MCF 10A (cell line): ENCODE measurements around the gene MYO9B. TPM values are rescaled to one million over a fixed set of nuclear protein-coding genes. Genes with fewer than 3 reads are reported as not detected.

Experiments
- BruUV-seq: library from RNA; stranded (reverse); fragments of 400-500 nt; replicated peaks from 2 replicates; lab custom pipeline; 2021; lab: Mats Ljungman, UMichigan
- CTCF ChIA-PET: fragments of 300-600 bp; sonication (Branson Sonifier 250); formaldehyde crosslinking; extraction: SDS; loops from one replicate; lab custom pipeline; 2021; ENCODE audit warnings: antibody characterized with exemption, inconsistent platforms; lab: Yijun Ruan, JAX
- POLR2A ChIA-PET: fragments of 300-600, 350-650 bp; sonication (Branson Sonifier 250); formaldehyde crosslinking; extraction: SDS; loops from one replicate; lab custom pipeline; 2020; ENCODE audit warnings: antibody characterized with exemption, inconsistent platforms; lab: Yijun Ruan, JAX
- DNase-seq: peaks from one replicate; pipeline ENCODE4 v3.0.0-alpha.2; 2018; ENCODE audit not compliant: unreplicated experiment
- H3K27ac Mint-ChIP-seq: one replicate; pipeline ENCODE4 v1.8.0; 2022; ENCODE audit warnings: mild to moderate bottlenecking, low read depth, mixed read lengths; ENCODE audit not compliant: unreplicated experiment
- H3K27me3 Mint-ChIP-seq: one replicate; pipeline ENCODE4 v1.8.0; 2022; ENCODE audit warnings: mixed read lengths; ENCODE audit not compliant: insufficient read depth, unreplicated experiment
- H3K36me3 Mint-ChIP-seq: one replicate; pipeline ENCODE4 v1.8.0; 2022; ENCODE audit warnings: mild to moderate bottlenecking, moderate library complexity, mixed read lengths; ENCODE audit not compliant: insufficient read depth, unreplicated experiment
- H3K4me1 Mint-ChIP-seq: one replicate; pipeline ENCODE4 v1.8.0; 2022; ENCODE audit warnings: mixed read lengths; ENCODE audit not compliant: insufficient read depth, unreplicated experiment
- H3K4me3 Mint-ChIP-seq: one replicate; pipeline ENCODE4 v1.8.0; 2022; ENCODE audit warnings: mild to moderate bottlenecking, moderate library complexity, mixed read lengths; ENCODE audit not compliant: unreplicated experiment
- H3K9me3 Mint-ChIP-seq: one replicate; pipeline ENCODE4 v1.8.0; 2022; ENCODE audit warnings: mixed read lengths; ENCODE audit not compliant: unreplicated experiment
- intact Hi-C: fragments of 100-400 bp; cut with micrococcal nuclease; formaldehyde crosslinking; loops from 2 replicates; pipeline ENCODE4 v1.14.1; 2022
- total RNA-seq: library from RNA; stranded (reverse); gene quantifications from 2 replicates; pipeline ENCODE4 v1.2.3, GENCODE V29; 2022
- TF ChIP-seq, protein P1 (sequence below): fragments of 200-600 bp; IDR thresholded peaks from one replicate; pipeline ENCODE4 v1.8.0; 2022; ENCODE audit warnings: antibody characterized with exemption, mild to moderate bottlenecking; ENCODE audit not compliant: unreplicated experiment

MYO9B gene
- total RNA-seq, 1 experiment from 2014 or later: 43.5 TPM

GRCh38 chr19:17077447-17078028 is 2.0 kb downstream of the MYO9B start:
- Mint-ChIP-seq H3K4me1 (peaks cover 41% of the 10 kb centered on the region), H3K4me3 (peak overlapping the region; percentile 95), H3K27ac (peak overlapping the region; percentile 31), H3K27me3 (no peaks in the 10 kb centered on the region), H3K9me3 (no peaks in the 10 kb centered on the region), H3K36me3 (peaks cover 4% of the 10 kb centered on the region)
- TF ChIP-seq, protein P1, sequence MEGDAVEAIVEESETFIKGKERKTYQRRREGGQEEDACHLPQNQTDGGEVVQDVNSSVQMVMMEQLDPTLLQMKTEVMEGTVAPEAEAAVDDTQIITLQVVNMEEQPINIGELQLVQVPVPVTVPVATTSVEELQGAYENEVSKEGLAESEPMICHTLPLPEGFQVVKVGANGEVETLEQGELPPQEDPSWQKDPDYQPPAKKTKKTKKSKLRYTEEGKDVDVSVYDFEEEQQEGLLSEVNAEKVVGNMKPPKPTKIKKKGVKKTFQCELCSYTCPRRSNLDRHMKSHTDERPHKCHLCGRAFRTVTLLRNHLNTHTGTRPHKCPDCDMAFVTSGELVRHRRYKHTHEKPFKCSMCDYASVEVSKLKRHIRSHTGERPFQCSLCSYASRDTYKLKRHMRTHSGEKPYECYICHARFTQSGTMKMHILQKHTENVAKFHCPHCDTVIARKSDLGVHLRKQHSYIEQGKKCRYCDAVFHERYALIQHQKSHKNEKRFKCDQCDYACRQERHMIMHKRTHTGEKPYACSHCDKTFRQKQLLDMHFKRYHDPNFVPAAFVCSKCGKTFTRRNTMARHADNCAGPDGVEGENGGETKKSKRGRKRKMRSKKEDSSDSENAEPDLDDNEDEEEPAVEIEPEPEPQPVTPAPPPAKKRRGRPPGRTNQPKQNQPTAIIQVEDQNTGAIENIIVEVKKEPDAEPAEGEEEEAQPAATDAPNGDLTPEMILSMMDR: no peak
- ChIA-PET CTCF (interaction anchor here (0.7 to 0.9 kb wide), 3 partner anchors 131 to 376 kb away, joined by 3 to 4 read pairs (median 3); no protein-coding TSS in a partner anchor), POLR2A (interaction anchor here (0.6 to 3.8 kb wide), 6 partner anchors 21 to 252 kb away, joined by 3 to 15 read pairs (median 3); partner anchors contain the start of gene USE1)
- intact Hi-C loops: loop anchor here (10.0 kb wide), 1 partner anchor 147 kb away; the partner anchor contains the start of gene OCEL1
- BruUV-seq: no TSS peak
- no peak for DNase-seq

DNA sequence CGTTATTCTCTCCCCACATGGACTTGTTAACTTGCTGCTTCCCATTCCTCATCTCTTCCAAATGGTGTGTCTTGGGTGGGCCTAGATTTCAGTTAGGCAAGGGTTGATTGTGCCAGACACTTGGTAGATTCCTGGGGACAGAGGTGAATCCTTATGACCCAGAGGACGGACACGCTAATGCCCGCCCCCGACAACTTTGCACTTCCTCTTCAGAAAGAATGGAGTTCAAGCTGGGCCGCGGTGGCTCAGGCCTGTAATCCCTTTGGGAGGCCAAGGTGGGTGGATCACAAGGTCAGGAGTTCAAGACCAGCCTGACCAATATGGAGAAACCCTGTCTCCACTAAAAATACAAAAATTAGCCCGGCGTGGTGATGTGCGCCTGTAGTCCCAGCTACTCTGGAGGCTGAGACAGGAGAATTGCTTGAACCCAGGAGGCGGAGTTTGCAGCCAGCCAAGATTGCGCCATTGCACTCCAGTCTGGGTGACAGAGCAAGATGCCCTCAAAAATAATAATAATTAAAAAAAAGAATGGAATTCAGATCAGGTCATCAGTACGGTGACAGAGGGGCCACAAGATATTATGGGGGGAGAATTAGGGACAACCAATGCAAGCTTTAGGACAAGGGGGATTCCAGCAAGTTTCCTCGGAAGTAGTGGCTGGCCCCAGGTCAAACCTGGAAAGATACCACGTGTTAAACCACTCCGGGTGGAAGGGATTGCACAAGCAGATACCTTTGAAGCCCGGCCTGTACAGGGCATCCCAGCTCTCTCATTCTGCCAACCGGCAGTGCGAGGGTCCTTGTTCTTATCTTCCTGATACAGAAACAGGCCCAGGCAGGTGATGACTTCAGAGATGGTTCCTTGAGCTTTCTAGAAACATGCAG is 2.7 kb downstream of the MYO9B start:
- POLR2A ChIA-PET: interaction anchor here (0.6 kb wide), 1 partner anchor 28 kb away, joined by 3 read pairs; no protein-coding TSS in a partner anchor
- peaks cover 7% of the 10 kb centered on the region for H3K36me3 Mint-ChIP-seq
- intact Hi-C loops: loop anchor here (10.0 kb wide), 1 partner anchor 147 kb away; the partner anchor contains the start of gene OCEL1
- TSS peak; percentile 17 for BruUV-seq
- no peaks in the 10 kb centered on the region for H3K27me3 Mint-ChIP-seq
- TF ChIP-seq, protein P1: no peak
- peak; percentile 49 for DNase-seq
- CTCF ChIA-PET: interaction anchor here (0.7 to 0.9 kb wide), 2 partner anchors 131 to 376 kb away, joined by 3 to 4 read pairs; no protein-coding TSS in a partner anchor
- H3K4me1 Mint-ChIP-seq: peaks cover 40% of the 10 kb centered on the region
- peak overlapping the region; percentile 31 for H3K27ac Mint-ChIP-seq
- H3K9me3 Mint-ChIP-seq: no peaks in the 10 kb centered on the region
- H3K4me3 Mint-ChIP-seq: peak overlapping the region; percentile 95

GRCh38 chr19:17078920-17079709 is 3.5 kb downstream of the MYO9B start:
- Mint-ChIP-seq H3K4me3 (peak overlapping the region; percentile 67), H3K4me1 (peaks cover 32% of the 10 kb centered on the region), H3K27me3 (no peaks in the 10 kb centered on the region), H3K27ac (peak overlapping the region; percentile 94), H3K9me3 (no peaks in the 10 kb centered on the region), H3K36me3 (peaks cover 7% of the 10 kb centered on the region)
- intact Hi-C loops: loop anchor here (10.0 kb wide), 1 partner anchor 146 kb away; the partner anchor contains the start of gene OCEL1
- no TSS peak for BruUV-seq
- ChIA-PET POLR2A (interaction anchor here (0.7 to 2.9 kb wide), 4 partner anchors 29 to 188 kb away, joined by 3 to 10 read pairs (median 4); partner anchors contain the start of genes OCEL1 and USE1), CTCF (interaction anchor here (0.6 to 2.2 kb wide), 4 partner anchors 10 to 205 kb away, joined by 3 to 13 read pairs (median 4); no protein-coding TSS in a partner anchor)
- no peak for DNase-seq
- TF ChIP-seq, protein P1: no peak
